GM13976 (cell line): ENCODE results near the gene C6orf89.
A peak's percentile ranks its signal among the peaks of the same experiment; 100 is the strongest.

Experiments
- DNase-seq: peaks from one replicate; pipeline ENCODE4 v3.0.0; 2012; ENCODE audit warnings: low spot score
- CTCF ChIP-seq: IDR thresholded peaks from 2 replicates; pipeline ENCODE4 v1.5.1; 2012; ENCODE audit warnings: borderline replicate concordance, mild to moderate bottlenecking; ENCODE audit not compliant: insufficient read depth; ENCODE audit errors: extremely low read depth, missing control alignments, control extremely low read depth
- in situ Hi-C: fragments of 300-500 bp; cut with MboI; formaldehyde crosslinking; loops from one replicate; pipeline ENCODE4 v1.12.0; 2022; ENCODE audit warnings: low sequenced_read_pairs, mixed read lengths, inconsistent platforms; ENCODE audit not compliant: unreplicated experiment

Gene C6orf89

GRCh38 chr6:36873612-36874442, 11.9 kb upstream of the C6orf89 start:
- no peak for TF ChIP-seq CTCF
- in situ Hi-C loops, result loop anchor here (10.0 kb wide), 1 partner anchor 331 kb away; no protein-coding TSS in a partner anchor
- peak; percentile 47 for DNase-seq

GRCh38 chr6:36874443-36875249, 11.1 kb upstream of the C6orf89 start, which contains the start of gene PPIL1:
PPIL1 (minus strand) TSS chr6:36874803; CDS start chr6:36874772, 31 bp downstream.
- no peak for TF ChIP-seq CTCF
- in situ Hi-C loops, result loop anchor here (10.0 kb wide), 1 partner anchor 330 kb away; no protein-coding TSS in a partner anchor
- peak; percentile 91 for DNase-seq

- in situ Hi-C loops, result loop anchor here (10.0 kb wide), 1 partner anchor 330 kb away; no protein-coding TSS in a partner anchor
- no peak for DNase-seq
- no peak for TF ChIP-seq CTCF
These were observed 10.5 kb upstream of the C6orf89 start for GRCh38 chr6:36875250-36875633.

- no peak for TF ChIP-seq CTCF
- in situ Hi-C loops, result loop anchor here (10.0 kb wide), 1 partner anchor 120 kb away; the partner anchor contains the start of gene FGD2
These were observed 1.1 kb upstream of the C6orf89 start for GRCh38 chr6:36884610-36885009.

GRCh38 chr6:36886950-36887618, 1.3 kb downstream of the C6orf89 start:
- in situ Hi-C loops, result loop anchor here (10.0 kb wide), 1 partner anchor 118 kb away; the partner anchor contains the start of gene FGD2

More at GRCh38 chr6:36884610-36885009, 1.1 kb upstream of the C6orf89 start:
- no peak for DNase-seq

More at GRCh38 chr6:36886950-36887618, 1.3 kb downstream of the C6orf89 start:
- no peak for DNase-seq
- TF ChIP-seq CTCF, result no peak
